HG03469 (cell line): ENCODE results near the gene CSE1L.
"Not testable (repeated sequence)": the region's sequence is repeated elsewhere in the genome, so short reads cannot be mapped to it uniquely, and the experiment has no call there.

ENCODE experiments used
- ATAC-seq: cut with Tn5 transposase; IDR thresholded peaks from one replicate; pipeline ENCODE4 v1.9.1; 2021; ENCODE audit warnings: mild to moderate bottlenecking, moderate library complexity, moderate number of reproducible peaks; ENCODE audit not compliant: unreplicated experiment

Gene CSE1L

DNA sequence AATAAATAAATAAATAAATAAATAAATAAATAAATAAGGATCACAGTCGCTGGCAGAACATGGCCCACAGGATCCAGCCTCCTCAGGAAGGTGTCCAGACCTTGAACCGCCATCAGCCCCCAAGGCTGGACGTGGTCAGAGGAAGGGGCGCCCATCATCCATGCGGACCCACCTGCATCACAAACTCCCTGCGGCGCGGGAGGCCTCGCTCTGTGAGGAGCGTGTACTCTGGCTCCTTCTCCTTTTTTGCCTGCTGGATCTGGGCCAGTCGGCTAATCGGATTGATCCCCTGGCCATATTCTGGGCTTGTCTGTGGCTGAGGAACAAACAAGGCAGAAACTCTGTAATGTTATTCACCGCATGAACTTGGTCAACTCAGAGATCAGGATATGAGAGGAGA is 76.8 kb downstream of the CSE1L start:
- ATAC-seq, result no peak

DNA sequence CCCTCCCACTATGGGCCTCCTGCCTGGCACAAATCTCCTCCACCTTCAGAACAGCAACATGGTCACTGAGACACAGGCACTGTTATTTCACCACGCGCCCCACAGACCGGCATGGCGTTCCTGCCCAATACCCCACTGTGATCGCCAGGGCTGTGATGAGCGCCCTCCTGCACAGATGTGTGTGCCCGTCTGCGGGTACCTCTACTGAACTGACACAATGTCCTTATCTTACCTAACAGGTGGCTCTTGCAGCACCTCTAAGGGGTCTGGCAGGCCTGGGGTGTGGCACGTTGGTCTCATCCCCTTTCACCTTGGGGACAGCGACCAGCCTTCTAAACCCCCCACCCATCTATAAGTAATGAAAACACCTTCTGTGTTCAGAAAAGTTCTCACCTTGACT is 77.9 kb downstream of the CSE1L start:
- ATAC-seq, result no peak

GRCh38 chr20:49132995-49133478 is 86.9 kb downstream of the CSE1L start:
- ATAC-seq, result no peak

GRCh38 chr20:49133571-49133970 is 87.5 kb downstream of the CSE1L start:
- no peak for ATAC-seq

GRCh38 chr20:49134797-49135196 is 88.7 kb downstream of the CSE1L start:
- not testable (repeated sequence) for ATAC-seq

DNA sequence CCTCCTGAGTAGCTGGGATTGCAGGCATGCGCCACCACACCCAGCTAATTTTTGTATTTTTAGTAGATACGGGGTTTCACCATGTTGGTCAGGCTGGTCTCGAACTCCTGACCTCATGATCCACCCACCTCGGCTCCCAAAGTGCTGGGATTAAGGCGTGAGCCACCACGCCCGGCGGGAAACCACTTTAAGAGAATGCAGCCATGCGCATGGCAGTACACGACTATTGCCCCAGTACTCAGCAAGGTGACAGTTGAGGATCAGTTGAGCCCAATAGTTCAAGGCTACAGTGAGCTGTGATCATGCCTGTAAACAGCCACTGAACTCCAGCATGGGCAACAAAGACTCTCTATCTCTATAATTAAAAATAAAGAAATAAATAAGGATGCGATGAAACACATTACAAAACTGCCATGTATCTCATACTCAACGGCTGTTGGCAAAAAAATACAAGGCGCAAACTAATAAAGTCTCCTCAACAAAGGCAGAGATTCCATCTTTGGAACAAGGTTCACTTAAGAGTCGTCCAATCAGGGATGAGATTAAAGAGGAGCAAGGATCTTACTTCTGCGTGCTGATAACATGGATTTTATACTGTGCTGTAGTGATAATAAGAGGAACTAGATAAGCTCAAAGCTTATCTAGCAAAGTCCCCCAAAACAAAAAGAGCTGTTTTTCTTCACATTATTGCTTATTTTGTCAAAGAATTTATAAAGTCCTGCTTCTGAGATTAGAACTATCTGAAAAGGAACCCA is 90.9 kb downstream of the CSE1L start:
- ATAC-seq, result no peak

- no peak for ATAC-seq
These were observed 92.3 kb downstream of the CSE1L start for GRCh38 chr20:49138431-49138830.

DNA sequence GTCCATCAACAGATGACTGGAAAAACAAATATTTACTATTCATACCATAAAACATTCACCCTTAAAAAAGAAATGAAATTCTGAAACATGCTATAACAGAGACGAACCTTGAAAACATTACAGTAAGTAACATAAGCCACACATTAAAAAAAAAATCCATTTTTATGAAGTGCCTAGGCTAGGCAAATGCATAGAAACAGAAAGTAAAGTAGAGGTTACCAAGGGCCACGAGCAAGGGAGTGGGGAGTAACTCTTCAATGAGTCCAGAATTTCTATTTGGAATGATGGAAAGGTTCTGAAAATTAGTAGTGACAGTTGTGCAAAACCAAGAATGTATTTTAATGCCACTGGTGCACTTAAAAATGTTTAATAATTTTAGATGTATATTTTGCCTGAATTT is 94.3 kb downstream of the CSE1L start:
- no peak for ATAC-seq

- ATAC-seq, result no peak
These were observed 94.7 kb downstream of the CSE1L start for GRCh38 chr20:49140834-49141233.
